Rectal smooth muscle tissue (tissue), 1 donor: ENCODE data around the gene TMPRSS4.

ENCODE experiments used
- H3K27ac ChIP-seq: one replicate; pipeline ENCODE4 v1.7.0; 2013; ENCODE audit warnings: low read depth, low read length, inconsistent platforms
- H3K27me3 ChIP-seq: one replicate; pipeline ENCODE4 v1.7.0; 2013; ENCODE audit warnings: low read length; ENCODE audit not compliant: control insufficient read depth, insufficient read depth
- H3K36me3 ChIP-seq: one replicate; pipeline ENCODE4 v1.7.0; 2013; ENCODE audit warnings: low read length; ENCODE audit not compliant: control insufficient read depth, insufficient read depth
- H3K4me1 ChIP-seq: one replicate; pipeline ENCODE4 v1.7.0; 2013; ENCODE audit warnings: low read length; ENCODE audit not compliant: control insufficient read depth, insufficient read depth
- H3K4me3 ChIP-seq: one replicate; pipeline ENCODE4 v1.7.0; 2013; ENCODE audit warnings: low read length
- H3K9ac ChIP-seq: one replicate; pipeline ENCODE4 v1.7.0; 2013; ENCODE audit warnings: low read length

TMPRSS4 gene

DNA sequence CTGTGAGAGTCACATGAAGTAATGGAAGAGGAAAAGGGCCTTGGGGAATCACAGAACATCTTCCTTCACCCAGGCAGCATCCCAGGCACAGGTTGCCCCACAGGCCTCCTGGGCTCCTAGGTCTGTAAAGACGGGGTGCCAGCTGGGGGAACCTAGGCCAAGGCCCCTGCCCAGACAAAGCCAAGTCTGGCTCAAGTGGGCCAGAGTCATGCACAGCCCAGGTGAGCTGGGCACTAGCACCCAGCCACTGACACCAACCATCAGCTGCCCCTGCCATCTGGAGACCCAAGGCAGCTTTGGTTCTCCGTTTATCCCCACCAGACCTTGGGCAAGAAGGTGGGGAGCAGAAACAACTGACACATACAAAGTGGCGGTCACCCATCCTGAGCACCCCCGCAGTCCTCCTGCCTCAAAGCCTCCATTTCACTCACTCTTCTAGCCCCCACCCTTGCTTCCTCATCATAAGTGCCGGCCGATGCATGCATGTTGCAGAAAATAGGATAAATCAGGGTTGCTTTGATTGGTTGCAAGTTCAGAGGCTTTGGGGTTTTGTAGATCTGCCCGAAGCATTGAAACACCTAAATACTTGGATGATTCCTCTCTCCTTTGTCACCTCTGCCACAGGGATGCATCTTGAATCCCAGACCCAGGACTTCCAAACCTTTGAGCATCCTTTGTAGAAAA lies 26.5 kb upstream of the TMPRSS4 start:
- no peaks in the 10 kb centered on the region for H3K4me1 ChIP-seq
- no peaks in the 10 kb centered on the region for H3K36me3 ChIP-seq
- no peak overlapping the region for H3K27ac ChIP-seq
- no peaks in the 10 kb centered on the region for H3K27me3 ChIP-seq
- no peak overlapping the region for H3K9ac ChIP-seq
- no peak overlapping the region for H3K4me3 ChIP-seq

GRCh38 chr11:118051136-118051610 lies 25.7 kb upstream of the TMPRSS4 start:
- Histone ChIP-seq H3K4me3 (no peak overlapping the region), H3K27me3 (no peaks in the 10 kb centered on the region), H3K27ac (no peak overlapping the region), H3K4me1 (no peaks in the 10 kb centered on the region), H3K36me3 (no peaks in the 10 kb centered on the region), H3K9ac (no peak overlapping the region)

DNA sequence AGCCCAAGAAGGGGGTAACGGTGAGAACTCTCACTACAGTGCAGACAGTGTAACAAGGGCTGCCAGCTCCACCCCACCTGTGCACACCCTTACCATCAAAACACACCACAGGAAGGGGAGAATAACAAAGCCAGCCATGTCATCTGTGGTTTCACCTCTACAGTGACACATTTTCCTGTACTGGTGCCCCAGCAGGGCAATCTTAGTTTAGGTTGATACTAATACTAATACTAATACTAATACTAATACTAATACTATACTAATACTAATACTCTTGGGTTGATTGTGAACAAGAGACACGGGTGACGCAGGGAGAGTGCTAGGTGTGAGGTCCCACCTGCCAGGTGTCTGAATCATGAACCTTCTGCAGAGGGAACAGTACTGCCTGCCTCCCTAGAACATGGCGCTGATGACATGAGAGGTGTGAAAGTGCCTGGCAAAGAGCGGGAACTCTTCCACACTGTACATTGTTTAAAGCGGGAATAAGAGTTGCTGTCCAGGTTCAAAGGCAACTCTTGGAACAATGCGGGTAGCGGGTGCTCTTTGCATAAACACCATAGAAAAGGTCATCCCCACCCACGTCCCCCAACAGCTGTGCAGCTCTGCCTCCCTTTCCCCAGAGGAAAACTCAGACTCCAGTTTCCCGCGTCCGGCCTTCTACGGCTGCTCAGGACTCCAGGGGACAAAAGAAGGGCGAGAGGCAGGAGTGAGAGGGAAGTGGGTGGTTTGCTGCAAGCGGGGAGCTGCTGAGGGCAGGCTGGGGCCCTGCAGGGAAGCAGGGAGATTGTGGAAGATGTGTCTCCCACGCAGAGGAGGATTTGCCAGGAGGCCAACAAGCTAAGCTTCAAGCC lies 25.0 kb upstream of the TMPRSS4 start:
- Histone ChIP-seq H3K27ac (no peak overlapping the region), H3K36me3 (no peaks in the 10 kb centered on the region), H3K27me3 (no peaks in the 10 kb centered on the region), H3K4me1 (no peaks in the 10 kb centered on the region), H3K4me3 (no peak overlapping the region), H3K9ac (no peak overlapping the region)

DNA sequence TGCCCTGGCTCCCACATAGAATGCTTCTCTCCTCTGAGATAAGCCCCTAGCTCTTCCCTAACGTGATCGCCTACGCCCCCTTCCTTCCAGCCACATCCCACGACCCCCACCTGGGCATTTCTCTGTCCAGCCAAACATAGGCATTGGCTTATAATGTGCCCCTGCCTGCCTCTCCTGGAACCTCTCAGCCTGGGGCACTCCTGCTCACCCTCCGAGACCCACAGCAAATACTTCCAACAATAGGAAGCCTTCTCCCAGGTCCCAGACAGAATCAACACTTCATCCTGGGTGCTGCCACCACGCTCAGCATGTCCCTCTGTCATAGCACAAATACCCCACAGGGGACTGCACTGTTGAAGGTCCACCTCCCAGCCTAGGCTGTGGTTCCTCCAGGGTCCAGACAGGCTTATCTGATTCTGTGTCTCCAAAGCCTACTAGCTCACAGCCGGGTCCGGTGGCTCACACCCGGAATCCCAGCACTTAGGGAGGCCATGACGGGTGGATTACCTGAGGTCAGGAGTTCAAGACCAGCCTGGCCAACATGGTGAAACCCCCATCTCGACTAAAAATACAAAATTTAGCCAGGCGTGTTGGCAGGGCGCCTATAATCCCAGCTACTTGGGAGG lies 24.2 kb upstream of the TMPRSS4 start:
- H3K27me3 ChIP-seq, result no peaks in the 10 kb centered on the region
- no peaks in the 10 kb centered on the region for H3K36me3 ChIP-seq
- H3K4me1 ChIP-seq, result no peaks in the 10 kb centered on the region
- H3K27ac ChIP-seq, result no peak overlapping the region
- H3K9ac ChIP-seq, result no peak overlapping the region
- H3K4me3 ChIP-seq, result no peak overlapping the region

- Histone ChIP-seq H3K36me3 (no peaks in the 10 kb centered on the region), H3K4me3 (no peak overlapping the region), H3K4me1 (no peaks in the 10 kb centered on the region), H3K9ac (no peak overlapping the region), H3K27me3 (no peaks in the 10 kb centered on the region), H3K27ac (no peak overlapping the region)
These were observed 21.9 kb upstream of the TMPRSS4 start for GRCh38 chr11:118054712-118055640.

GRCh38 chr11:118055966-118056365 lies 20.9 kb upstream of the TMPRSS4 start:
- H3K27me3 ChIP-seq, result no peaks in the 10 kb centered on the region
- H3K9ac ChIP-seq, result no peak overlapping the region
- H3K36me3 ChIP-seq, result no peaks in the 10 kb centered on the region
- no peak overlapping the region for H3K4me3 ChIP-seq
- H3K27ac ChIP-seq, result no peak overlapping the region
- H3K4me1 ChIP-seq, result no peaks in the 10 kb centered on the region

GRCh38 chr11:118056806-118057205 lies 20.1 kb upstream of the TMPRSS4 start:
- Histone ChIP-seq H3K27me3 (no peaks in the 10 kb centered on the region), H3K9ac (no peak overlapping the region), H3K27ac (no peak overlapping the region), H3K36me3 (no peaks in the 10 kb centered on the region), H3K4me3 (no peak overlapping the region), H3K4me1 (no peaks in the 10 kb centered on the region)

DNA sequence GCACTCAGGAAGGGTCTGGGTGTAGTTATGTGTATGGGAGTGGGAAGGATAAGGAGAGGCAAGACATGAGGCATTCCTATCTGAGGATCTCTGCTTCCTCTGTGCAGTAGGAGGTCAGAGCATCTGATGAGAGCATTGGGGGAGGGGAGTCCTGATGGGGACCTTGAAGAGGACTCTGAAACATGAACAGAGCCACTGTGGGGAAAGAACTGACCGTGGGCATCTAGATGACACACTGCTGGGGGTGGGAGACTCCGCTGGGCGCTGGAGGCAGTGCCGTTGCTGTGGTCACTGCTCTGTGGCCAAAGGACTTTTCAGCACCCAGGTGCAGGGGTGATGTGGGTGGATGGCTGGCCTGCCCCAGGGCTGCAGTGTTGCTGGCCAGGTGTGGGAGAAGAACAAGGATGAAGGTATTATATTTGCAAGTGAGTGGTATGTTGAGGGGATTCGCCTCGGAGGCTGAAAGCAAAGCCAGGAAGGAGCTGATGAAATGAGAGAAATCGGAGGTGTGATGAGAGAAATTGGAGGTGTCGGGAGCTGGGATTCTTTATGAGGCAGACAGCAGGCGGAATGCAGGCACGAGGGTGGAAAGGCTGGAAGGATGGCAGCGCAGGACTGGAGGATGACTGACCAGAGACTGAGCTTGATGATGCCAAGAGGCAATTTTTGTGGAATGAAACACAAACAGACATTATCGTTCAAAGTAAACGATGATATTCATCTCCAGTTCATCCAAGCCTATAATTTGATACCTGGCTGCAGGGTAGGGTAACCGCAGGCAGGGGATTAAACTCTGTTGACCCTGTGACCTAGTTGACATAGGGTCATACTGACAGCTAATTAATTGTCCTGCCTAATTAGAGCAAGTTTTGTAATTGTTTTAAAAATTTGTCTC lies 19.4 kb upstream of the TMPRSS4 start:
- H3K36me3 ChIP-seq, result no peaks in the 10 kb centered on the region

DNA sequence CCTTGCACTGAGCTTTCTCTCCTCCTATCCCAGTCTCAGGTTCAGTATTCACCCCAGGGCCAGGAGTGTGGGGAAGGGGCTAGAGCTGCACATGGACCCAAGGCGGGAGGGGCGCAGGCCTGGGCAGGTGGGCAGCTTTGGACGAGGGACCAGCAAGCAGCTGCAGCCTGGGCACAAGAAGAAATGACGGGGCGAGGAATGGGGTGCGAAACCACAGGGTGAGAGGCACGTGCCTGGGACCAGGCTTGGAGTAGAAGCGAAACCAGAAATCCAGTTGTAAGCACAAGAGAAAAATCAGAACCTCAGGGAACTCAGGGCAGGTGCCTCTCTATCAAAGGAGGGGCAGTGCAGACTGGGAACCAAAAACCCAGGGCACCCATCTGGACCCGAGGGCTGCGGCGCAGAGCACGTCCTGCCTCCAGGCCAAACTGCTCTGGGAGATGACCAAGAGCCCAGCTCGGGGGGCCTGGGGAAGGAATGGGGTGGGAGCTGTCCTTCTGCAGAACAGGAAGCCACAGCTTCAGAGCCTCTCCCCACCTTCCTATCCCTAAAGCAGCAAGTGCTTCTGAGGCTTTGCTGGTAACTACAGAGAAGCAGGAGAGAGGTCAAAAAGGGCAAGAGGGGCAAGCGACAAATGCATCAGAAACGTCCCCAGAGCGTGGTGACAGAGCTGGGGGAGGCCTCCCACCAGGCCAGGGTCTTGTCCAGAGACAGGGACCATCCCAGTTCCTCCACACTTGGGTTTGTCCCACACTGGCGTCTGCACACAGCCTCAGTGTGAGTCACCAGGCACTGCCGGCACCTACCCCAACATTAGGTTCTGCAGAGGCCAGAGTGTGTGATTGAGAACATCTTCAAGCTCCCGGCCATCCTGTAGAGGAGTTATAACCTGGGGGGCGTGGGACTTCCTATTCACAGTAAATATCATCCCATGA lies 18.3 kb upstream of the TMPRSS4 start:
- Histone ChIP-seq H3K4me1 (no peaks in the 10 kb centered on the region), H3K9ac (no peak overlapping the region), H3K27ac (no peak overlapping the region)

More for the DNA sequence above, 19.4 kb upstream of the TMPRSS4 start:
- no peak overlapping the region for H3K27ac ChIP-seq
- no peaks in the 10 kb centered on the region for H3K27me3 ChIP-seq
- no peaks in the 10 kb centered on the region for H3K4me1 ChIP-seq
- H3K4me3 ChIP-seq, result no peak overlapping the region
- no peak overlapping the region for H3K9ac ChIP-seq

DNA sequence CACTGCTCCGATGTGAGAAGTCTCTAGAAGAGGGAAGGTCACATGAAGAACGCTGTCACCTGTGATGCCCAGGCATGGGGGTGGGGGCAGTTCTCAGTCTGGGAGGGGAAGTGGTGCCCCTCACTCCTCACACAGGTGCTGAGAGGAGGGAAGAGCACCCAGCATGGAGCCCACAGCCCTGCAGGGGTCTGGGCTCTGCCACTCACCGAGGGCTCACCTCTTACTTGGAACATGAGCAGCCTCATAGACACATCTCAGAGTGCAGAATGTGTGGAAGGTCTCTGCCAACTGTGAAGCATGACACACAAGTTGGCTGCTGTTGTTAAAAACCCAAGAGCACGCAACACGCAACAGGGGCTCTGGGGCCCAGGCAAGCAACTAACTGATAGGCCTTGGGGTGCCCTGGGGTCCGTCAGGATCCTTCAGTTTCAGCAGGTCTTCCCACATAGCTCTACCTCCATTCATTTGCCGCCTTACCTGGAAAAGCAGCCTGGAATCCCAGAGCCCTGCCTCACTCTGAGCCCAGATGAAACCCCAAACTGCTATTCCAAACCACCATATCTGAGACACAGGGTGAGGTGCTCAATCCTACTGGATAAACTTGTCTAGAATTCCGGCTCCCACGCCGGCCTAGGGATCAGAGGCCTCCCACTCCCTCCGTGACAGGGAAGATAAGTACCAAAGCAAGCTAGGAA lies 17.5 kb upstream of the TMPRSS4 start:
- Histone ChIP-seq H3K36me3 (no peaks in the 10 kb centered on the region), H3K9ac (no peak overlapping the region), H3K4me1 (no peaks in the 10 kb centered on the region), H3K27ac (no peak overlapping the region), H3K4me3 (no peak overlapping the region), H3K27me3 (no peaks in the 10 kb centered on the region)

More for the DNA sequence above, 18.3 kb upstream of the TMPRSS4 start:
- Histone ChIP-seq H3K36me3 (no peaks in the 10 kb centered on the region), H3K27me3 (no peaks in the 10 kb centered on the region), H3K4me3 (no peak overlapping the region)
